Hematopoietic multipotent progenitor cell treated with erythropoietin and hydrocortisone succinate and interleukin-3 and kit ligand, for 6 days (in vitro differentiated cells): ENCODE measurements around the gene DESI2.
"Not testable (repeated sequence)": the region's sequence is repeated elsewhere in the genome, so short reads cannot be mapped to it uniquely, and the experiment has no call there.

ENCODE experiments used
- DNase-seq: peaks from one replicate; pipeline ENCODE4 v3.0.0-alpha.2; 2015

The DESI2 gene

GRCh38 chr1:244709476-244710368 is 56.8 kb downstream of the DESI2 start:
- no peak for DNase-seq

DNA sequence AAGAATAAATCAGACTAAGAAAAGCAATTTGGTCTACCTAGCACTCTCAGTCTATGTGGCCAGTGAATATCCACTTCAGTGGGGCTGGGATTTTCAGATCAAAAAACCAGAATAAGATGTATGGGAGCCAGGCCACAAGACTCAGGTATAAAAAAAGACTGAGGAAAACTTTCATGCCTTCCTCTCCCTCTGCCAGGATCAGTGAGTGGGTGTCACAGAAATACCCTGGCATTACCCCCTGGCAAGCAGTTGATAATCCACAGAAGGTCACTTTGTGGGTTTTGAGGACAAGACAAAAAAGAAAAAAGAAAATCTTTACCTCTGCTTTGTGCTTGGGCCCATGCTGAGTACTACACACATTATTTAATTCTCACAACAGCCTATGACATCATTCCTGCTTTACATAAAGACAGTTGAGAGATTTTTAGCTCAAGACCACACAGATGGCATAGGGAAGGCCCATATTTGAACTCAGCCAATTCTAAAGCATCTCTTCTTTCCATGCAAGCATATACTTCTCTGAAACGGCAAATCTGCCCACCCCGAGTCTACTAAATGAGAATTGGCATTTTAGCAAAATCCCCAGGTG is 57.6 kb downstream of the DESI2 start:
- no peak for DNase-seq

DNA sequence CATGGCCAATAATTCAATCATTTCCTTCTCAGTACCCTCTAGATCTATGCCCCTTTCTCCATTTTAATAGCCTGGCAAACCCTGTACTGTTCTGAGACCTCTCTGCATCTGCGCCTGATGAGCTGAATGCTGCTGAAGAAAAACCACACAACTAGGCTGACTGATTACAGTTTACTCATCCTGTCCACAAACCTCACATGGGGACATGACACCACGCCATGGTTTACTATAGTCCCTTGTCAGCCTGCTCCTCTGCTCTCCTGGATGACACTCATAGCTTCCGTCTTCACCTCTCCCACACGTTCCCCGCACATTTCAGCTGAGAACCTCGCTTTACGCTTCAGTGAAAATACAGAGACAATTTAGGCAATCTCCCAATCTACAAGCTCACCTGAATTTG is 59.7 kb downstream of the DESI2 start:
- DNase-seq: no peak

- no peak for DNase-seq
Observed at GRCh38 chr1:244713332-244713731, 60.4 kb downstream of the DESI2 start.

GRCh38 chr1:244727871-244728474 is 75.0 kb downstream of the DESI2 start:
- no peak for DNase-seq

- DNase-seq: peak; percentile 63
Observed at GRCh38 chr1:244730153-244730933, 77.4 kb downstream of the DESI2 start.

DNA sequence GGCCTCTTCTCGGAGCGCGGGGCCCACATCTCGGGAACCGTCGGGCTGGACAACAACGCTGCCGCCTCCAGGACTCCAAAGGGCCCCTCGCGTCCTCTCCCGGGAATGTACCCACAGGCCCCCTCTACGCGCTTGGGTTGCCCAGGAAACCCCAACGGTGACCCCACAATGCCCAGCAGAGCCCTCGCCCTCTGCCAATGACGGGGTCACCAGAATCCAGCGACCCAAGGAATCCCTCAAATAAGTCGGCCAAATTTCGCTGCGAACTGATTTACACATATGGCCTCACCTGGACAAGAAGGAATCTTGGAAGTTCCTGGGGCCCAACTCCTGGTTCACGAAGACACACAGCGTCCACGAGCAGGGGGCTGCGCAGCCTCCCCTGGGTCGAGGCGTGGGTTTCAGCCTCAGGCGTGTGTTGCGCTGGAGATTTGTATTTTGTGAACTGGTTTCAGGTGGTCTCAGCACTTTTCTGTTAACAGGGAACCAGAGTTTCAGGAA is 78.1 kb downstream of the DESI2 start:
- no peak for DNase-seq

- no peak for DNase-seq
Observed at GRCh38 chr1:244731651-244732050, 78.7 kb downstream of the DESI2 start.

GRCh38 chr1:244732851-244733450 is 80.0 kb downstream of the DESI2 start:
- no peak for DNase-seq

DNA sequence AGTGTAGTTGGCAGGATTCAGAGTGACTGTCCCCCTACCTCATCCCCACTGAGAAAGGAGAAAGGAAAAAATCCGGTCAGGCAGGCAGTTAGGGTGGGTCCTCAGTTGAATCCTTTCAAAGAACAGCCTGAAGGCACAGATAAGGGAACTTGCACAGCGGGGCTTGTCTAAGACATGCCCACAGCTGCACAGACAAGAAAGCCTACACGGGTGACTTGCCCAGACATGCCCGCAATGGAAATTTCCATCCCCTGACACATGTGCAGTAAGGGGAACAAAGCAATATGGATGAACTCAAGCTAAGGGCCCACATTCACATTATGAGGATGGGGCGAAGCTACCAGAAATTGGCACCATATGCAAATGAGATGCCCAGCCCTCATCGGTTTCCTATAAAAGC is 82.5 kb downstream of the DESI2 start:
- peak; percentile 69 for DNase-seq

GRCh38 chr1:244735876-244736561 is 83.1 kb downstream of the DESI2 start:
- DNase-seq: no peak

DNA sequence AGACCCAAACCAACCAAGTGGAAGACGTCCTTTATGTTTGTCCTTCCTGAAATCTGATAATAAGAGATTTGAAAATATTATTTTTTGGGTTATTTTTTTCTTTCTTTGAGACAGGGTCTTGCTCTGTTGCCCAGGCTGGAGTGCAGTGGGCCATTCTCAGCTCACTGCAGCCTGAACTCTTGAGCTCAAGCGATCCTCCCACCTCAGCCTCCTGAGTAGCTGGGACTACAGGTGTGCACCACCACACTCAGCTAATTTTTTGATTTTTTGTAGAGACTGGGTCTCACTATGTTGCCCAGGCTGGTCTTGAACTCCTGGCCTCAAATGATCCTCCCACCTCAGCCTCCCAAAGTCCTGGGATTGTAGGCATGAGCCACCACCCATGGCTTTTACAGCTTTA is 86.2 kb downstream of the DESI2 start:
- DNase-seq: not testable (repeated sequence)

GRCh38 chr1:244740027-244740617 is 87.2 kb downstream of the DESI2 start:
- DNase-seq: not testable (repeated sequence)

- no peak for DNase-seq
Observed at GRCh38 chr1:244741692-244742091, 88.8 kb downstream of the DESI2 start.

- no peak for DNase-seq
Observed at GRCh38 chr1:244749230-244750016, 96.5 kb downstream of the DESI2 start.

- no peak for DNase-seq
Observed at GRCh38 chr1:244751271-244751895, 98.5 kb downstream of the DESI2 start.

DNA sequence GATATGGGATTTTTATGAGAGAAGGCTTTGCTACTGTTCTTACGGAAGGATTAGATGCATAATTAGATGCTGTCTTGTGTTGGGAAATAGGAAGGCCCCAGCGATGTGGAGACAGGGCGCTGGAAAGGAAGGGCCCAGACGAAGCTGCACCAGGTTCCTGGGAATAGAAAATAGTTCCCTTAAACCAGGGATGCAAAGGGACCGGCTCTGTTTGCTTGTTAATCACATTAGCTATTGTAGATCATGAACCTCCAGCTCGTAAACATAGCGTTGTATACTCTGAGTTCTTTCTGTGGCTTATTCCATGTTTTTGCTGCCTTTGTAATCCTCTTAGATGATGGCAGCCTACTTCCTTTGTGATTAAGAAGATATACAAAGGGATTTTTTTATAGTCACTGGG is 102.7 kb downstream of the DESI2 start:
- DNase-seq: no peak

DNA sequence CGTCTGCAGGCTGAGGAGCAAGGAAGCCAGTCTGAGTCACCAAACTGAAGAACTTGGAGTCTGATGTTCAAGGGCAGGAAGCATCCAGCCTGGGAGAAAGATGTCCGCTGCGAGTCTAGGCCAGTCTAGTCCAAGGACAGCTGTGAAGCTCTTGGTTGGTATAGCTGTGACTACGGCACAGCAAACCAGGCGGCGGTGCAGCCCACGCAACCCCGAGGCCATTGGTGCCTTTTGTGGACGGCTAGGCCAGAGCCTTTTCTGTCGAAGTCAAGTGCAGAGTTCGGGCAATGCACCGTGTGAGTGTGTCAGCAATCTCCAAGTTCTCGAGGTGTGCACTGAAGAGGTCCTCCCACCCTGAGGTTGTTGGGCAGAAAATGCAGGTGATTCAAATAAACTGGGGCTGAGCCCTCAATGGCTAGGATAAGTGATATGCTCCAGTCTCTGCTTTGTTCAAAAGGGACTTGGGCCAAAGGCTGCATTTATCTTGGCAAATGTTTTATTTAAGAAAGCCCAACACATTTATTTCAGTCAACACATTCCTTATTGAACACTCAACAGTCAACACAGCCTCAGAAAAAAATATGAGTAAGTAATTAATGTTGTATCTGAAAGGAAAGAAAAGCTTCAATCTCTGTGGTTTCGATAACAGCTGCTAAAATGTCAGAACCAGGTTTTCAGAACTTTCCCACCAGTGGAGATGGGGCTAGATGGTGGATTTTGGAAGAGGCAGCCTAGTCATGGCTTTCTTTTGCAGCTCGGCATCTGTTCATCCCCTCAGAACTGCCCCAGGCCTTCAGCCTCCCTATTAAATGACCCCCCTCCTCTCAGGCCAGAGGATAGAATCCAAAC is 104.4 kb downstream of the DESI2 start:
- DNase-seq: no peak
